NK-92 (cell line): Measurements from ENCODE around the gene ANO2.

ENCODE experiments used
- DNase-seq: peaks from one replicate; lab custom pipeline; 2025; ENCODE audit not compliant: unreplicated experiment; lab: John Stamatoyannopoulos, UW

The ANO2 gene

DNA sequence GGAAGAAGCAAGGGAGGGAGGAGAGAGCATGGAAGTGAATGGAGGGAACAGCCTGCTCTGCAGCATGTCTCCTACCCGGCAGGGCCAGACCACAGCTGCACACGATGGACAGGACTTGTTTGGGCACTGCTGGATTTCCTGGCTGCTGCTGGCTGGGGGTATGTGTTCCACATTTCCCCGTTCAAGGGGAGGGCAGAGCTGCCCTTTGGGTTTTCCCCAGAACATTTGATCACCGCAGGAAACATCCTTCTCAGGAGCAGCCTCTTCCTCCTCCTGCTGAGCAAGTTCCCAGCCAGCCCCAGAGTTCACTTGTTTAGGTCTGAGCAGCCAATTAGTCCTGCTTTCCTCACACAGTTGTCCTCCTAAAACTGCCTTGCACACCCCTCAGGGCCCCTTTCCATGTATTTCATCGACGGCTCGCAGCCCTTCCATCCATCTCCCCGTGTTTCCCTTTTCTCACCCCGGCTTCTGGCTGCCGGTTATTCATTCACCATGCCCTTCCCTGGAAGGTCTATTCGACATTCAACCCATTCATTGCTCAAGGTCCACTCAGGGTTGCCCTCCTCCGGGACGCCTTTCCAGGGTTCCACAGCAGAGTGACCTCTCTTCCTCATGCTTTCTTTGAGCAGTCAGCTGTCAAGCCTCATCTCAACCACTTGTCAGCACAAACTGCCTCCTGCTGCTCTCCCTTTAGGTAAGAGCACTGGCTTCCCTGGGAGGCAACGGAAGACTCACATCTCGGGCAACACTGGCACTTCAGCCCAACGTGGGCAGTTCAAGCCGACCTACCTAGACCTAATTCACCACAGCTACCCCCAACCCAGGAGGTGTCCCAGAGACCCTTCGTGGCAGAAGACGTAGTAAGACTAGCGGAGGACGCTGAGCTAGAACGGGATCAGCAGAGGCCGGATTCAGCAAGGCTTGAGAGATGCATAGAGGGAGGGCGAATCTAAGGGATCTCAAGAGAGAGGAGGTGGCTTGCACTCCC lies 20.1 kb upstream of the ANO2 start:
- no peak for DNase-seq

DNA sequence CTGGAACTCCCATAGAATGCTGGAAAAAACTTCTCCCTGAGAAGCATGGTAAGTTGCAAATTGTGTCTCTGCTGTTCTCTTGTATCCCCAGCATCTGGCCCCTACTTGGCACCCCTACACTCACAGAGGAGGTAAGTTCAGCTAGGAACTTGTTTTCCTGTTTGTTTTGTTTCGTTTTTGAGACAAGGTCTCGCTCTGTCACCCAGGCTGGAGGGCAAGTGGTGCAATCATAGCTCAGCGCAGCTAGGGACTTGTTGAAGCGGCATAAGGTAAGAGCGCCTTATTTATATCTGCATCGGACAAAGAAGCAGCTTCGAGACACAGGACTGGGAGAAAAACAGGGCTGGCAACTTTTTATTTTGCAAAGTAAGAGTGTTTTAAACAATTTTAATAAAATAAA lies 18.5 kb upstream of the ANO2 start:
- DNase-seq, result no peak

DNA sequence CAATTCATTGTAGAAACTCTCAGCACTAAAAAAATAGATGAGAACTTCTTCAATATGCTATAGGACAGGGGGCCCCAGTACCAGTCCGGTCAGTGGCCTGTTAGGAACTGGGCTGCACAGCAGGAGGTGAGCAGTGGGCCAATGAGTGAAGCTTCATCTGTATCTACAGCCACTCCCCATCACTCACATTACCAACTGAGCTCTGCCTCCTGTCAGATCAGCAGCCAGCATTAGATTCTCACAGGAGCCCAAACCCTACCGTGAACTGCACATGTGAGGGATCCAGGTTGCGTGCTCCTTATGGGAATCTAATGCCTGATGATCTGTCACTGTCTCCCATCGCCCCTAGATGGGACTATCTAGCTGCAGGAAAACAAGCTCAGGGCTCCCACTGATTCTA lies 15.7 kb upstream of the ANO2 start:
- no peak for DNase-seq

DNA sequence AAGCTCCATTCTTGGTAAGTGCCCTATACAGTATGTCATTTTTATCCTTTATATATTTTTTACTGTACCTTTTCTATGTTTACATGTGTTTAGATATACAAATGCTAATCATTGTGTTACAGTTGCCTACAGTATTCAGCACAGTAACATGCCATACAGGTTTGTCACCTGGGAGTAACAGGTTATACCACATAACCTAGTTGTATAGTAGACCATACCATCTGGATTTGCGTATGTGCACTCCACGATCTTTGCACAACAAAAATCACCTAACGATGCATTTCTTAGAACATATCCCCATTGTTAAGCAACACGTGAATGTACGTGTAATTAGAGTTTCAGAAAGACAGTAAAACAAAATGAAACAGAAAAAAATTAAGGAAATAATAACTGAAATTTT lies 11.9 kb upstream of the ANO2 start:
- DNase-seq, result no peak

DNA sequence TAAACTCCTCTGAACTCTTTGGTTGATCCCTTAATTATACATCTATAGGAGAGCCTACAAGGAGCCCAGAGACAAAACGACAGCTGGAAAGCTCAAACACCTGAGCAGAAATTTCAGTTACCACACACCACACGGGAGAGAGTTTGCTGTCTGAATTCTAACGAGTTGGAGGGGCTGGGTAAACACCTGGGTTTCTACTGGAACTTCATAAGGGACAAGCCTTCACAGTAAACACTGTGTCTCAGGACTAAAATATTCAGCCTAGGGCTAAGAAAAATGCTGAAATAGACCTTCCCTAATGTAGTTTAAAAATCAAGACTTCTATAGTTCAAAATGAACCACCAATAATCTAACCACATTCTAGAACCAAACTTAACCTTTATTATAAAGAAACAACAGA lies 9.6 kb upstream of the ANO2 start:
- no peak for DNase-seq

DNA sequence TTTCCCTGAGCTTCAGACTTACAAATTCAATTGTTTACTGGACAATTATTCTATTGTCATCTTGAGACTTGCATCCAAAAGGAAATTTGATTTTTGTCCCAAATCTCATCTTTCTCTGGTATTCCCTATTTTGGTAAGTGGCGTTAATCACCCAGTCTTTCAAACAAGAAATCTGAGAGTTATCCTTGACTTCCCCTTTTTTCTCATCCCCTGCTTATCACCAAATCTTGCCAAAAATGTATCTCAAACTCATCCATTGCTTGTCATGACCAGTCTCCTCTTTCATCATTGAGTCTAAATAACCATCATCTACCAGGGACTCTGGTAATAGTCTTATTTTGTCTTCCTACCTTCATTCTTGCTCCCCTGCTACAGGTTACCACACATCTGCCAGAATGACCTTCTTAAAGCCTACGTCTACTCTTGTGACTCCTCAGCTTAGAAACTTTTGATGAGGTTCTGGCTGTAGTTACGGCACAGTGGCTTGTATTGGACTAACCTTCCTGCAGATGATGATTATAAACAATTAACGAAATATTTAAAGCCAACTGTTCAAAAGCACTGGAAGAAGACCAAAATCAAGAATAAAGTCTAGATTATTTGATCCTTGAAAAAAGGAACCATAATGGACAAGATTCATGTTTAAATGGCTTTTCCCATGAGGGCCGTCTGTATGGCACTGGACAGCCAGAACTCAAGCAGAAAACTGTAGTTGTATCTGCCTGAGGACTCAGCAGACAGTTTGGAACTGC lies 9.0 kb upstream of the ANO2 start:
- no peak for DNase-seq

DNA sequence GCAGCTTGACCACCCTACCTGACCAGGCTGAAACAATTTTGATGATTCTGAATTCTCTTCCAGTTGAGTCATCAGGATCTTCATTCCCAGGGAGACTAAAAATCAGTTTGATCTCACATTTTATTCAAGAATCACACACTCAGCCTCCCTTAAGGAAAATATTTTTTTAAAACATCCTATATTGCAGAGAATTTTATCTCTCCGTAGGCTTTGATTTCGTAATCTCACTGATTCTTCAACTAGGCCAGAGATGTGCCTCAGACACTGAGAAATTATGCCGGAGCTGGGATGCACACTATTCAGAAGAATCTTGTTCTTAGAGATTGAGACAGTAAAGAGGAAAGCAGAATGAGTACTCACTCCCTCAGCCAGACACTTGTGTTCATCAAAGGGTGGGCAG lies 7.0 kb upstream of the ANO2 start:
- no peak for DNase-seq

DNA sequence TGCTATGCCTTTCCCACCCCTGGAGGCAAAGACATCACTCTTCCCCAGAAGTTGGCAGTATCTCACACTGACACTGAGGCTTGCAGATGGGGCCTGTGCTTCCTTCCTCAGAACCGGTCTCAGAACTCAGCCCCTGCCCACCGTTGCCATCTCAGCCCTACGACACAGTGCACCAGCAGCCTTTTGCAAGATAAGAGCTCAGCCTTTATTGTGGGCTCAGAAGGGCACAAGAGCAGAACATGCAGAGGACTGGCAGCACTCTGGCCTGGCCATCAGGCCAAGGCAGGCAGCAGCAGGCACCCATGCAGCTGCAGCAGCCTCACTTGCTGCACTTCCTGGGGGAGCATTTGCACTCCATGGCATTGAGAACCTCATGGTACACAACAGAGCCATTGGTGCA lies 3.6 kb upstream of the ANO2 start:
- no peak for DNase-seq

DNA sequence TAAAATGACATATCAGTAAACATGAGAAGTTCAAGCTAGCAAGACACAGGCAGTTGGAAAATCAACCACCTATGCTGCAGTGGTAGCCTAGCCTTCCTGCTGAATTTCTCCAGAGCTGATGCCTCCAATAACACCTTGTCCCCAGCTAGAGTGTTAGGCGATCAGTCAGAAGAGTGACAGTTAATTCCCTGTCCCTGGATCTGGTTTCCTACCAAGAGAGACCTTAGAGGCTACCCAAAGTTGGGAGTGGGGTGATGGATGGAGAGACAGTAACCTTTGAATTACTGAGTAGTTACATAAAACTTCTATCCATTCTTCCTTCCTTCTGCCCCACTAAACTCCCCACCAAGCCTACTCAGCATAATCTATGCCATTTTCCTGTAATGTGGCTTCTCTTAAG lies 1.9 kb upstream of the ANO2 start:
- DNase-seq, result no peak

DNA sequence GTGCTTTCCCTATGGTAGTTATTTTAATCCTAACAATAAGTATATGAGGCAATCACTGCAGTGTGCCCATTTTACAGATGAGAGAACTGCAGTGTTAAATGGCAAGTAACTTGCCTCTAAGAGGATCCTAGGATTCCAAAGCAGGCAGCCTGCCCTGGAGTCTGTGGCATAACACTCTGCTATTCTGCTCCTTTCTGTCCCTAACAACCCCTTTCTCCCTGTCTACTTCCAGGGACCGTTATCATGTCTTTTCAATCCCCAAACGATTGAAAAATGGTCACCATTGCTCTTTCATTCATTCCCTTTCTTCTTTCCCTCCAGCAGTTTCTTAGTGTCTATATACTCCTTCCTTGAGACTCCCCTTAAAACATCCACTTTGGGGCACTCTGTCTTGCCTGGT lies 1.3 kb upstream of the ANO2 start:
- DNase-seq, result no peak

DNA sequence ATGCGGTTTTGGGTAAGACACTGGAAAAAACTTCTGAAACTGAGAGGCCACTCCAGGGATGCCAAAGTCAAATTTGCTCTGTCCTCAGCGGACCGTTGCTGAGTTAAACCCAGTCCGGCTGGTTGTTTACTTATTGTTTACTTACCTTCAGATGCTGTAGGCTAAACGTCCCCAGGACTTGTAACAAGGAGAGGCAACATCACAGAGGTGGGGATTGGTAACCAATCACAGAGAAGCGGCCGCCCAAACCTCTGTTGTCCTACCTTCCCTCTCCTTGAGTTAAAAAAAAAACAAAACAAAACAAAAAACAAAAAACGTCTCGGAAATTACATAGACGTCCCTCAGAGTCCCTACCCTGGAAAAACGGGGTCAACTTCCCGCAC lies 380 bp downstream of the ANO2 start:
- DNase-seq, result no peak

DNA sequence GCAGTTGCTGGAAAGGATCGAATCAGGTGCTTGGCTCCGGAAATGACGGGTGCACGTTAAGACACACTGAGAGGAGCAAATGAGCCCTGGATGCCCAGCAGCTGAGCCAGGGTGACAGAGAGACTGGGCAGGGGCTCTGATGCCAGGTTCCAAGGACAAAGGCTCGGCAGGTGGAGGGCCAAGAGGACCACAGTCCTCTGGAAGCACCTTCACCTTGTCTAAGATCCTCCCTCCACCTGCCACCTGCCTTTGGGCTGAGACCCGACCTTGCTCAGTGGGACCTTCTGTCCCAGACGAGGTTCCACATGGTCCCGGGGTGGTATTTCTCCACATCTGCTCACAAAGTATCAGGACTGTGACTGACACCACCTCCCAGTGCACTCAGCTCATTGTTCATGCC lies 1.0 kb downstream of the ANO2 start:
- no peak for DNase-seq

DNA sequence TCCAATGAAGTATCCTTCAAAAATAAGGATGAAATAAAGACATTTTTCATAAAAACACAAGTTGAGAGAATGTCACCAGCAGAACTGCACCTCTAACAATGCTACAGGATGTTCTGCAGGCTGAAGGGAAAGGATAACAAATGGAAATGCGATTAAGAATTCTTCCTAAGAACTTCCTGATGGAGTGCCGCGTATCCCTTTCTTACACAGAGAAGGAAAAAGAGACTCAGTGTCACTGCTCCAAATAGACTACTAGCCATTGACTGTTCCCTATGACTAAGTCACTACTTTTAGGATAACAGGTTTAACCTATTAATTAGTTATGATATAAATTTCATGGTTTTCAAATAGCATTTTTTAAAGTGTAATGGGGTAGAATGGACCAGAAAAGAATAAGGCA lies 3.2 kb downstream of the ANO2 start:
- DNase-seq, result no peak

DNA sequence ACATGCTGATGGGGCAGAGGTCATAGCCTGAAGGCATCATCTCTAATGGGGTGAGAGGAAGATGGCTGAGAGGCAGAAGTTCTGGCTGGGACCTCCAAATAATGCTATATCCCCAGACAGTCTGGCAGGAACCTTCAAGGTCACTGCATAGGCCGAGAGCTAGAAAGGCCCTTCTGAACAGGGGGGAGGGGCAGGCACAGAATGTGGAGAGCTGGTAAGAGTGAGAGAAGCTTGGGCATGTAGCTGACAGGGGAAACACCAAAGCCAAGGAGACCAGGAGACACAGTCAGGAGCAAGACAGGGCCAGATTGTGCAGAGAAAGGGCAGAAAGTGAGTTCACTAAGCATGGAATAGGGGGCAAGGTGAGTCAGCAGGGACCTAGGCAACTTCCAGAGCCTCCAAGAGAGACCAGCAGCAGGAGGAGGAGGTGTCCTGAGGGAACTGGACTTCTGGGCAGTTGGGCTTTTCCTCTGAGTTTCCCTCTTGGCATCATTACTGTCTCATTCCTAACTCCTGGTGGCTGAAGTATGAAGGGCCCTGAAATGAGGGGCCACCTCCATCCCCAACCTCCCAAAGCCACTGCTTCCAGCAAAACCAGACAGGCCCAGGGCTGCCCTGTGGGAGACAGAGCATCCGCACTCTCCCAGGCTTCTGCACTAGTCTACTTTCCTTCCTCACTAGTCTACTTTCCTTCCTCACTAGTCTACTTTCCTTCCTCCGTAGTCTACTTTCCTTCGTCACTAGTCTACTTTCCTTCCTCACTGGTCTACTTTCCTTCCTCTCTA lies 17.1 kb downstream of the ANO2 start:
- no peak for DNase-seq

DNA sequence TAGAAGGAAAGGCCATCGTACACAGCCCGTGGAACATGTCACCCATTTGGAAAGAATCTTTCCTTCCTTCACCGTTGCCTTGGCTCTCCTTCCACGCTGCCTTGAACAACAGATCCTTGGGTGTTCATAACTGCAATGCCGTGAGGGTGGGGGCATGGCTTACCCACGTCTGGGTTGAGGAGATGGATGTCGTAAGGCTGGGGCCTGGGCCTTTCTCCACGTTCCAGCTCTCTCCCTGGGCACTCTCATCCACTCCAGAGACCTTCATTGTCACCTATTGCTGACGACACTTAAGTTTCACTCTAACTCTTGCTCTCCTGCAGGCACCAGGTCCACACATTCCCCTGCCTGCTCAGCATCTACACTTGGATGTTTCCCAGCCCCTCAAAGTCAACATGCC lies 19.4 kb downstream of the ANO2 start:
- DNase-seq, result no peak

DNA sequence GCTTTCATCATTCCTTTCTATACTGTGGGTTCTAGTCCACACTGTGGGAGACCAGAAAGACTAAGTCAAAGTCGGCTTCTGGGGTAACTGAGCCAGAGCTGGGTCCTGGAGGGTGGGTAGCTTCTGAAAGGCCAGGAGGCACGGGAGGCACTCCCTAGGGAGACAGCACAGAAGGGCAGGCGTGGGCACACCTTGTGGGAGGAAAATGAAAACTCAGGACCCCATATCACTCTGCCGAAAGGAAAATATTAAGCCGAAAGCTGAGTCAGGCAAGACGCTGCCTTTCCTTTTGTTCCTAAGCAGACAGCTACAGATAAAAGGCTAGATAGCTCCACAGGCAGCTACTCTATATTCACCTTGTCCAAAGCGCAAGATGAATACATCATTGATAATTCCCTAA lies 20.7 kb downstream of the ANO2 start:
- no peak for DNase-seq

DNA sequence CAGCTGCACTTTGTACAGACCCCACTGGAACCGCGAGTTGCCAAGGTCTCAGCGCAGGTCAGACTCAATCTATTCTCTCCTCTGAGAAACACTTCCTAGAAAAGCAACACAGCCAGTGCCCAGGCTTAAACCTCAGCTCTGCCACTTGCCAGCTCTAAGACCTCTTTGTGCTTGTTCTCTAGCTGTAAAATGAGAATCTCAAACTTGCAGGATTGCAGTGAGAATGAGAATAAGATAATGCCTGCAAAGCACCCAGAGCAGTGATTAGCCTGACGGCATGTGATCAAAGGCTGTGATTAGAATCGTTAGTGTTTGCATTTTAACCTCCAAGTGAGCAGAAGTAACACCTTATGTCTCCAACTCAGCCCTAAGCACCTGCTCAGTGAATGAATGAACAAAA lies 21.3 kb downstream of the ANO2 start:
- no peak for DNase-seq

DNA sequence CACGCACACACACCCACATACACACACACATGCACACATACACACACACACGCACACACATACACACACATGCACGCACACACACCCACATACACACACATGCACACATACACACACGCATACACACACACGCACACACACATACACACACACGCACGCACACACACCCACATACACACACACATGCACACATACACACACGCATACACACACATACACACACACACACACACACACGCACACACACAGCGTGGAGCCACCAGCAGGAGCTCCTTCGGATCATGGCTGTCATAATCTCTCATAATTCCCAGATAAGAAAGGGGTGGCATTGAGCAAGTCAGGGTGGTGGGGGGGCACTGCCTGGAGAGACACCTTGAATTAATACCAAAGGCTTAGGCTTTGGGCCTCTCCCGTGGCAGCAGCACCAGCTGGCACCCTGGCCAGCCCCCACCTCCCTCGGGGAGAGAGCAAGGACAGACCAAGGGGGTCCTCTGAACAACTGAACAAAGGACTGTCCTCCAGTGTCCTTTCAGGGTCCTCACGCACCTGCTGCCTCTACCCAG lies 21.9 kb downstream of the ANO2 start:
- DNase-seq, result no peak

DNA sequence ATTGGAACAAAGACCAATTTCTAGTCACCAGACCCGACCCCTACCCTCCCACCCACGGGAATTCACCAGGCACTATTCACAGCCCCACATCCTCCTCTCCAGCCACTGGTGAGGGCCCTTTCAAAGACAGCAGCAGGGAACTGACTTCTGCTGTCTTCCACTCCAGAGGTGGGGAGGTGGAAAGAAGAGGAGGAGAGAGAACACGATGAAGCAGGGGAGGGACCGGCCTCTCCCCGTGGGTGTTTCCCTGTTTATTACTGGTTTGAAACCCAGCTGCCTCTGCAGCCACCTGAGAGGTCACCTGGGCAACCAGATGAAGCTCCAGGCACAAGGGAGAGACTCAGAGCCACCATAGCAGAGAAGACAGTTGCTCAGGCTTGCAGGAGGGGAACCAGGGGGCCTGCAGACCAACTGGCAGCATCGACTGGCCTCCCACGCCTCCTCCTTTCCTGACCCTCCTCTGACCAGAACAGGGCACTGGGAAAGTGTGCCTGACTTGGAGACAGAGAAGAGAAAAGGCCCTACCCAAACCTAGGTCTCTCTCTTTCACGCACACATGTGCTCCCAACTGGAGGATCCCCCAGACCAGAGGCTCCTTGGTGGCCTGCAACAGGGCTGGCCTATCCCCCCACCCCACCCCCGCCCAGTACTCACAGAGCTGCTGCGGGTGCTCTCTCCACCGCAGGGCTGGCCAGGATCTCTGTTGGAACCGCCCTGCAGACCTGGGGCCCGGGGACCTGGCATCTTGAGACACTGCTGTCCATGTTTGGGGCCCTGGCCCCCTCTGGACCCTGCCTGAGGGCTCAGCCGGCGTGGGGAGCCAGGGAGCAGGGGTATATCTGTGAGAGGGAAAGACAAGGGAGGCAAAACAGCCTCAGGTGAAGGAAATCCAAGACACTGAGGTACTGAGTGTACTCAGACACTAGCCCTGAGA lies 22.8 kb downstream of the ANO2 start:
- no peak for DNase-seq
